Tibial nerve (tissue), 4 donors: ENCODE data around the gene ABR.

Source experiments
- EP300 ChIP-seq, 2 donors: sonication (generic); formaldehyde crosslinking; IDR thresholded peaks; one replicate each; pipeline ENCODE4 v1.6.1; 2017; ENCODE audit warnings: antibody characterized with exemption in 2 of 2, mild to moderate bottlenecking in 1 of 2
- POLR2A ChIP-seq, 2 donors: fragments of 450-650 bp; IDR thresholded peaks; one replicate each; pipeline ENCODE4 v1.6.1; 2017; ENCODE audit warnings: antibody characterized with exemption in 2 of 2, mild to moderate bottlenecking in 2 of 2, moderate library complexity in 2 of 2
- TF ChIP-seq, protein P1 (sequence below), 5 experiments: fragments of 200-600 bp in 3 of 5; fragments of 450-650 bp in 2 of 5; sonication (generic) in 3 of 5; IDR thresholded peaks; one replicate each; pipeline ENCODE4 v1.5.1; 2016 to 2019; ENCODE audit warnings: antibody characterized with exemption in 5 of 5, mild to moderate bottlenecking in 3 of 5, moderate library complexity in 2 of 5

DNA sequence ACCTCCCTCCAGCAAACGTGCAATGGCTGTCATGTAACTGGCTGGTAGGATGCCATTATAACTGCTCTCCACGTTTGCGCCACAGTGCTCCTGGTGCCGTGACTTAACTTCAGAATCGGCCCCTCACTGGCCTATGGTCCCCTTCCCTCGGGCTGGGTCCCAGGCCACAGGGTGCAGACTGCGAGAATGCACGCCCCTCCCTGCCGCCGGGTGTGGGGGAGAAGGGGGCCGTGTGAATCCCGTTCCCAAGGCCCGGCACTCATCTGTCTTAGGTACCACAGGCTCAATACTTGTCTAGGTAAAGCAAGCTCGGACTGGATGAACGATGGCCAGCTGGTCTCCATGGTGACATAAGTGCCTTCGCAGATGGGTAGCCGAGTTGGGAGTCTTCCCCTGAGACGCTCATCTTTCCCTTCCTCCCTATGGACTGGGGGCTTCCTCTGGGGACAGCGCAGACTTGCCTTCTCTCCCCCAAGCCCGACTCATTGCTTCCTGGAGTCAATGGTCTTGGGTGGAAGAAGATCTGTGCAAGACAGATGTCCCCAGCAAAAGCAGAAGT lies 145.1 kb downstream of the ABR start:
- TF ChIP-seq POLR2A (IDR thresholded peaks at IDR 0.05) (no peak), EP300 (IDR thresholded peaks at IDR 0.05) (no peak)
- TF ChIP-seq, protein P1, sequence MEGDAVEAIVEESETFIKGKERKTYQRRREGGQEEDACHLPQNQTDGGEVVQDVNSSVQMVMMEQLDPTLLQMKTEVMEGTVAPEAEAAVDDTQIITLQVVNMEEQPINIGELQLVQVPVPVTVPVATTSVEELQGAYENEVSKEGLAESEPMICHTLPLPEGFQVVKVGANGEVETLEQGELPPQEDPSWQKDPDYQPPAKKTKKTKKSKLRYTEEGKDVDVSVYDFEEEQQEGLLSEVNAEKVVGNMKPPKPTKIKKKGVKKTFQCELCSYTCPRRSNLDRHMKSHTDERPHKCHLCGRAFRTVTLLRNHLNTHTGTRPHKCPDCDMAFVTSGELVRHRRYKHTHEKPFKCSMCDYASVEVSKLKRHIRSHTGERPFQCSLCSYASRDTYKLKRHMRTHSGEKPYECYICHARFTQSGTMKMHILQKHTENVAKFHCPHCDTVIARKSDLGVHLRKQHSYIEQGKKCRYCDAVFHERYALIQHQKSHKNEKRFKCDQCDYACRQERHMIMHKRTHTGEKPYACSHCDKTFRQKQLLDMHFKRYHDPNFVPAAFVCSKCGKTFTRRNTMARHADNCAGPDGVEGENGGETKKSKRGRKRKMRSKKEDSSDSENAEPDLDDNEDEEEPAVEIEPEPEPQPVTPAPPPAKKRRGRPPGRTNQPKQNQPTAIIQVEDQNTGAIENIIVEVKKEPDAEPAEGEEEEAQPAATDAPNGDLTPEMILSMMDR (IDR thresholded peaks at IDR 0.05) = no peak
